PC-3 (cell line): ENCODE data around the gene MMP1. TPM values are rescaled to one million over a fixed set of nuclear protein-coding genes. Genes with fewer than 3 reads are reported as not detected.

ENCODE experiments used
- ATAC-seq: fragments of 200-7000 bp; cut with Tn5 transposase; 2 replicates; pipeline ENCODE4 v1.9.1; 2020; ENCODE audit warnings: mild to moderate bottlenecking, moderate library complexity
- BruUV-seq: library from RNA; stranded (reverse); fragments of 400-500 nt; replicated peaks from 2 replicates; lab custom pipeline; 2021; lab: Mats Ljungman, UMichigan
- CTCF ChIA-PET: fragments of 300-600 bp; sonication (Branson Sonifier 250); formaldehyde crosslinking; loops from one replicate; lab custom pipeline; 2022; ENCODE audit warnings: antibody characterized with exemption; lab: Charles Lee
- POLR2A ChIA-PET: fragments of 300-600 bp; sonication (Branson Sonifier 250); formaldehyde crosslinking; loops from one replicate; lab custom pipeline; 2022; ENCODE audit warnings: antibody characterized with exemption; ENCODE audit not compliant: unreplicated experiment; lab: Charles Lee
- DNase-seq: peaks from one replicate; pipeline ENCODE4 v3.0.0-alpha.2; 2015
- H2AFZ ChIP-seq: fragments of 300-600 bp; sonication (generic); 2 replicates; pipeline ENCODE4 v1.6.0; 2016; ENCODE audit warnings: antibody characterized with exemption, low read length
- H3F3A ChIP-seq: fragments of 300-600 bp; sonication (generic); one replicate; pipeline ENCODE4 v1.6.0; 2017; ENCODE audit warnings: antibody characterized with exemption, low read length, control low read depth, mild to moderate bottlenecking; ENCODE audit not compliant: unreplicated experiment
- H3K27ac ChIP-seq: fragments of 300-600 bp; sonication (generic); 2 replicates; pipeline ENCODE4 v1.5.1; 2016; ENCODE audit warnings: mild to moderate bottlenecking, low read length
- H3K27me3 ChIP-seq: fragments of 300-600 bp; sonication (generic); 2 replicates; pipeline ENCODE4 v1.6.1; 2016; ENCODE audit warnings: low read length, mixed read lengths
- H3K36me3 ChIP-seq: fragments of 300-600 bp; sonication (generic); 2 replicates; pipeline ENCODE4 v1.6.1; 2016; ENCODE audit warnings: low read depth, mixed run types, low read length, mixed read lengths
- H3K4me1 ChIP-seq: fragments of 300-600 bp; sonication (generic); 2 replicates; pipeline ENCODE4 v1.5.1; 2016; ENCODE audit warnings: low read length; ENCODE audit not compliant: insufficient read depth
- H3K4me2 ChIP-seq: fragments of 300-600 bp; sonication (generic); 2 replicates; pipeline ENCODE4 v1.6.0; 2016; ENCODE audit warnings: low read length
- H3K4me3 ChIP-seq: fragments of 300-600 bp; sonication (generic); 2 replicates; pipeline ENCODE4 v1.5.1; 2016; ENCODE audit warnings: mild to moderate bottlenecking, low read length, mixed read lengths
- H3K79me2 ChIP-seq: fragments of 300-600 bp; sonication (generic); 2 replicates; pipeline ENCODE4 v1.6.1; 2017; ENCODE audit warnings: low read length, mixed read lengths
- H3K9ac ChIP-seq: fragments of 300-600 bp; sonication (generic); 2 replicates; pipeline ENCODE4 v1.6.0; 2016; ENCODE audit warnings: mild to moderate bottlenecking, low read length
- H3K9me2 ChIP-seq: fragments of 300-600 bp; sonication (generic); replicated peaks from 2 replicates; pipeline ENCODE4 v1.6.1; 2016; ENCODE audit warnings: mixed run types, low read length, mixed read lengths
- H3K9me3 ChIP-seq: fragments of 300-600 bp; sonication (generic); 2 replicates; pipeline ENCODE4 v1.6.1; 2016; ENCODE audit warnings: low read length, mixed read lengths
- H4K20me1 ChIP-seq: fragments of 300-600 bp; sonication (generic); 2 replicates; pipeline ENCODE4 v1.6.1; 2016; ENCODE audit warnings: low read length, mixed read lengths
- EZH2 ChIP-seq: fragments of 300-600 bp; sonication (generic); IDR thresholded peaks from one replicate; pipeline ENCODE4 v1.6.1; 2017; ENCODE audit warnings: antibody characterized with exemption, mild to moderate bottlenecking, low read length; ENCODE audit not compliant: unreplicated experiment
- EZH2phosphoT487 ChIP-seq: fragments of 300-600 bp; sonication (generic); IDR thresholded peaks from 2 replicates; pipeline ENCODE4 v1.6.1; 2018; ENCODE audit warnings: mild to moderate bottlenecking, antibody characterized with exemption, low read length, borderline replicate concordance
- intact Hi-C: fragments of 100-400 bp; cut with micrococcal nuclease; formaldehyde crosslinking; loops from 2 replicates; pipeline ENCODE4 v1.9.0; 2023
- total RNA-seq: library from RNA; depleted of rRNA; stranded (reverse); fragments of >200 nt; gene quantifications from 2 replicates; pipeline ENCODE4 v1.2.3, GENCODE V29; 2014
- TF ChIP-seq, protein P1 (sequence below): fragments of 300-600 bp; sonication (generic); conservative IDR thresholded peaks from 2 replicates; pipeline ENCODE4 v1.5.1; 2017; ENCODE audit warnings: antibody characterized with exemption, low read depth, mild to moderate bottlenecking, low read length

Gene MMP1
- total RNA-seq, 1 experiment from 2014 or later: 7.3 TPM

DNA sequence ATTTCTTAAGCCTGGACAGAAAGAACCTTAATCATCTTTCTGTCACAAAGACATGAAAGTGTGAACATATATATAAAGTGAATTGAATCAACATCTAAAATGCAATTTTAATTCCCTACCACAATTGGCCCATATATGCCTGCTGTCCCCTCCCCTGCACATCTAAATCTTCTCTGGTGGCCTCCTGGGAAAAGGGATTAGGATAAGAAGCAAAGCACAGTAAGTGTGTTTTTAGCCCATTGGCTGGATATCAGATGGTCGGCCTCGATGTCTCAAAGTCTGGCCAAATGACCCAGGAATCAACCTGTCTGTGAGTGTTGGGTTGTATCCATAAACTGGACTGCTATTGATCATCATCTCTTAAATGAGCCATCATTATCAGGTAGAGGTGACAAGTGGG, 39.7 kb upstream of the MMP1 start:
- no peak for TF ChIP-seq EZH2
- no peak for TF ChIP-seq EZH2phosphoT487
- TF ChIP-seq, protein P1, sequence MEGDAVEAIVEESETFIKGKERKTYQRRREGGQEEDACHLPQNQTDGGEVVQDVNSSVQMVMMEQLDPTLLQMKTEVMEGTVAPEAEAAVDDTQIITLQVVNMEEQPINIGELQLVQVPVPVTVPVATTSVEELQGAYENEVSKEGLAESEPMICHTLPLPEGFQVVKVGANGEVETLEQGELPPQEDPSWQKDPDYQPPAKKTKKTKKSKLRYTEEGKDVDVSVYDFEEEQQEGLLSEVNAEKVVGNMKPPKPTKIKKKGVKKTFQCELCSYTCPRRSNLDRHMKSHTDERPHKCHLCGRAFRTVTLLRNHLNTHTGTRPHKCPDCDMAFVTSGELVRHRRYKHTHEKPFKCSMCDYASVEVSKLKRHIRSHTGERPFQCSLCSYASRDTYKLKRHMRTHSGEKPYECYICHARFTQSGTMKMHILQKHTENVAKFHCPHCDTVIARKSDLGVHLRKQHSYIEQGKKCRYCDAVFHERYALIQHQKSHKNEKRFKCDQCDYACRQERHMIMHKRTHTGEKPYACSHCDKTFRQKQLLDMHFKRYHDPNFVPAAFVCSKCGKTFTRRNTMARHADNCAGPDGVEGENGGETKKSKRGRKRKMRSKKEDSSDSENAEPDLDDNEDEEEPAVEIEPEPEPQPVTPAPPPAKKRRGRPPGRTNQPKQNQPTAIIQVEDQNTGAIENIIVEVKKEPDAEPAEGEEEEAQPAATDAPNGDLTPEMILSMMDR: no peak
- intact Hi-C loops: no loop called here
- Histone ChIP-seq H4K20me1 (no peaks in the 10 kb centered on the region), H3K9me3 (no peaks in the 10 kb centered on the region), H3F3A (no peaks in the 10 kb centered on the region), H2AFZ (no peak overlapping the region), H3K79me2 (no peaks in the 10 kb centered on the region), H3K27me3 (no peaks in the 10 kb centered on the region), H3K4me1 (peaks cover 21% of the 10 kb centered on the region), H3K9me2 (no peaks in the 10 kb centered on the region), H3K4me2 (no peak overlapping the region), H3K36me3 (no peaks in the 10 kb centered on the region), H3K9ac (no peak overlapping the region), H3K4me3 (no peak overlapping the region), H3K27ac (no peak overlapping the region)
- ATAC-seq (no peak), DNase-seq (no peak)
- ChIA-PET CTCF (no interaction called here), POLR2A (no interaction called here)
- BruUV-seq: no TSS peak

DNA sequence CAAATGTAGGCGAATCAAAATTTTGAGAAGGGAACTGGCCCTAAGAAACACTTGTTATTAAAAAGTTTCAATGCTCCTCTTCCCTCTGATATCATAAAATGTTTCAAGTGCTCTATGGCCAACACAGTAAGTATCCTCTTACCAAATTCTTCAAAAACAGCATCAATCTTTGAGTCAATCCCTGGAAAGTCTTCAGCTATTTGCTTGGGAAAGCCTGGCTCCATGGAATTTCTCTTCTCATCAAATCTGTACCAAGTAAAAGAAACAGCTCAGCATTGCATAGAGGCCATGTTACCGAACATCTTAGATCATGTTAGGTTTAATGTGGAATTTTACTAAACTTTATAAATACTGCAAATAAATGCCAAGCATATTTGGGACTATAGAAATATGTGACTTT, 39.2 kb upstream of the MMP1 start:
- DNase-seq (no peak), ATAC-seq (no peak)
- no TSS peak for BruUV-seq
- Histone ChIP-seq H3K9ac (no peak overlapping the region), H3K9me3 (no peaks in the 10 kb centered on the region), H4K20me1 (no peaks in the 10 kb centered on the region), H3K4me1 (peaks cover 21% of the 10 kb centered on the region), H2AFZ (no peak overlapping the region), H3K79me2 (no peaks in the 10 kb centered on the region), H3K4me3 (no peak overlapping the region), H3K27me3 (no peaks in the 10 kb centered on the region), H3K27ac (no peak overlapping the region), H3K9me2 (no peaks in the 10 kb centered on the region), H3K4me2 (no peak overlapping the region), H3K36me3 (no peaks in the 10 kb centered on the region), H3F3A (no peaks in the 10 kb centered on the region)
- TF ChIP-seq, protein P1: no peak
- no peak for TF ChIP-seq EZH2
- no peak for TF ChIP-seq EZH2phosphoT487
- ChIA-PET CTCF (no interaction called here), POLR2A (no interaction called here)
- intact Hi-C loops: no loop called here

DNA sequence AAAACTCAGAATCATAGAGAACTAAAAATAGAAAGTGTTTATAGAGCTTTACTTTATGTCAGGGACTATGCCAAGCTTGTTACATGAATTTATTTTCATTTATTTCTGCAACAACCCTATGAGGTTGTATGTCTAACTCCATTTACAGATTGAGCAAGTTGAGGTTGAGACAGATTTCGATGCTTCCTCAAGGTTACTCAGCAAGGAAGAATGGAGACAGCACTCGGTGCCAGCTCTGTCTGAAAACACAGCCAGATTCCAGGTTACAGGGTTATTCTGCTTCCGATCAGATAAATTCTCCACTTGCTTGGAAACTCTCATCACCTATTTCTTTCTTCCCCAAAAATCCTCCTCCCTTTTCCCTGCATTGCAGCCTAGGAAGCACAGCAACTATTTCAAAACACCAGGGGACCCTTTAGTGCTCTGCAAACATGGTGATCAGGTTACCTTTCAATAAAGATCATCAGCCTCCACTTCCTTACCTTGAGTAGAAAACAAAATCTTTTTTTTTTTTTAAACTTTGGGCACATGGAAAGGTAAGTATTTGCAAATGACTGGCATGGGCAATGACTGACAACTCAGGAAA, 38.4 kb upstream of the MMP1 start:
- POLR2A ChIA-PET: no interaction called here
- Histone ChIP-seq H3K27ac (no peak overlapping the region), H3K36me3 (no peaks in the 10 kb centered on the region), H3K79me2 (no peaks in the 10 kb centered on the region), H3K4me2 (0 out of 2 replicates have a peak overlapping the region, but pooled peaks have one; percentile 13), H3K4me1 (peaks cover 21% of the 10 kb centered on the region), H3K27me3 (no peaks in the 10 kb centered on the region), H3K9me2 (no peaks in the 10 kb centered on the region), H4K20me1 (no peaks in the 10 kb centered on the region), H2AFZ (no peak overlapping the region), H3K9me3 (no peaks in the 10 kb centered on the region), H3K9ac (no peak overlapping the region), H3K4me3 (no peak overlapping the region), H3F3A (no peaks in the 10 kb centered on the region)
- intact Hi-C loops: no loop called here
- ATAC-seq: no peak; the same call in 1 of the 2 replicates
- TF ChIP-seq EZH2 (no peak), EZH2phosphoT487 (no peak)
- TF ChIP-seq, protein P1: no peak
- CTCF ChIA-PET: no interaction called here
- peak; percentile 53 for DNase-seq
- BruUV-seq: no TSS peak
